ENCODE measurements around the gene CRX. TPM values are rescaled to one million over a fixed set of nuclear protein-coding genes. Genes with fewer than 3 reads are reported as not detected.

The CRX gene
- total and polyA plus RNA-seq, 2 donors (not counting 1 experiment from before 2014, with no cell fraction given), result not detected

GRCh38 chr19:47794526-47794925 lies 27.2 kb upstream of the CRX start:
- Histone ChIP-seq H3K9me3 (ENCODE audit: control extremely low read depth in 1 of 3, control insufficient read depth in 2 of 3, insufficient read depth in 1 of 3, low read length in 2 of 3) (peaks cover 1 to 7% (median 4%) of the 10 kb centered on the region in 3 donors), H3K27ac (ENCODE audit: low read length in 2 of 2) (no peak overlapping the region), H3K4me1 (ENCODE audit: control insufficient read depth in 2 of 2, insufficient read depth in 2 of 2, low read length in 2 of 2) (peaks cover 0 to 4% of the 10 kb centered on the region in 2 donors), H3K79me2 (ENCODE audit: control insufficient read depth, insufficient read depth, low read length) (no peaks in the 10 kb centered on the region), H4K20me1 (ENCODE audit: control insufficient read depth, insufficient read depth, low read length, poor library complexity, severe bottlenecking) (no peaks in the 10 kb centered on the region), H3K4me2 (replicated peaks; ENCODE audit: low read depth, low read length, poor library complexity, severe bottlenecking) (no peak overlapping the region), H3K27me3 (replicated peaks in 1 of 4; ENCODE audit: control extremely low read depth in 1 of 4, control insufficient read depth in 3 of 4, insufficient read depth in 4 of 4, low read length in 3 of 4) (peaks cover 0 to 5% (median 0%) of the 10 kb centered on the region in 4 experiments), H2AFZ (ENCODE audit: insufficient read depth, low read depth, low read length, poor library complexity, severe bottlenecking) (no peak overlapping the region), H3K9ac (ENCODE audit: low read length) (no peak overlapping the region), H3K36me3 (replicated peaks in 1 of 2; ENCODE audit: control extremely low read depth in 1 of 2, control insufficient read depth in 1 of 2, extremely low read depth in 1 of 2, insufficient read depth in 2 of 2, low read length in 1 of 2) (no peaks in the 10 kb centered on the region), H3K4me3 (ENCODE audit: control extremely low read depth in 1 of 5, extremely low read depth in 1 of 5, insufficient read depth in 1 of 5, low read depth in 2 of 5, low read length in 4 of 5) (no peak overlapping the region)
- WGBS (ENCODE audit: insufficient coverage), result 82% methylated on average over 15 of the region's 18 CpGs
- DNase-seq, result no peak
- Mint-ChIP-seq H3K9me3 (ENCODE audit: insufficient read depth) (no peaks in the 10 kb centered on the region), H3K4me1 (peaks cover 2% of the 10 kb centered on the region), H3K4me3 (no peak overlapping the region), H3K27ac (no peak overlapping the region), H3K27me3 (peaks cover 12% of the 10 kb centered on the region)
- POLR2A ChIA-PET, result interaction anchor here (0.6 kb wide), 1 partner anchor 477 kb away, joined by 4 read pairs; no protein-coding TSS in a partner anchor
- no peak for ATAC-seq (ENCODE audit: low read depth)
- CTCF ChIA-PET, result interaction anchor here (0.9 kb wide), 1 partner anchor 161 kb away, joined by 5 read pairs; no protein-coding TSS in a partner anchor
- intact Hi-C loops (cut with micrococcal nuclease), result no loop called here
- TF ChIP-seq, protein P1, sequence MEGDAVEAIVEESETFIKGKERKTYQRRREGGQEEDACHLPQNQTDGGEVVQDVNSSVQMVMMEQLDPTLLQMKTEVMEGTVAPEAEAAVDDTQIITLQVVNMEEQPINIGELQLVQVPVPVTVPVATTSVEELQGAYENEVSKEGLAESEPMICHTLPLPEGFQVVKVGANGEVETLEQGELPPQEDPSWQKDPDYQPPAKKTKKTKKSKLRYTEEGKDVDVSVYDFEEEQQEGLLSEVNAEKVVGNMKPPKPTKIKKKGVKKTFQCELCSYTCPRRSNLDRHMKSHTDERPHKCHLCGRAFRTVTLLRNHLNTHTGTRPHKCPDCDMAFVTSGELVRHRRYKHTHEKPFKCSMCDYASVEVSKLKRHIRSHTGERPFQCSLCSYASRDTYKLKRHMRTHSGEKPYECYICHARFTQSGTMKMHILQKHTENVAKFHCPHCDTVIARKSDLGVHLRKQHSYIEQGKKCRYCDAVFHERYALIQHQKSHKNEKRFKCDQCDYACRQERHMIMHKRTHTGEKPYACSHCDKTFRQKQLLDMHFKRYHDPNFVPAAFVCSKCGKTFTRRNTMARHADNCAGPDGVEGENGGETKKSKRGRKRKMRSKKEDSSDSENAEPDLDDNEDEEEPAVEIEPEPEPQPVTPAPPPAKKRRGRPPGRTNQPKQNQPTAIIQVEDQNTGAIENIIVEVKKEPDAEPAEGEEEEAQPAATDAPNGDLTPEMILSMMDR (IDR thresholded peaks at IDR 0.05), result no peak

- Mint-ChIP-seq H3K27me3 (peaks cover 12% of the 10 kb centered on the region), H3K27ac (no peak overlapping the region), H3K4me1 (no peaks in the 10 kb centered on the region), H3K4me3 (no peak overlapping the region), H3K9me3 (ENCODE audit: insufficient read depth) (peaks cover 3% of the 10 kb centered on the region)
- Histone ChIP-seq H3K4me3 (ENCODE audit: control extremely low read depth in 1 of 5, extremely low read depth in 1 of 5, insufficient read depth in 1 of 5, low read depth in 2 of 5, low read length in 4 of 5) (no peak overlapping the region), H3K27ac (ENCODE audit: low read length in 2 of 2) (no peak overlapping the region), H3K4me1 (ENCODE audit: control insufficient read depth in 2 of 2, insufficient read depth in 2 of 2, low read length in 2 of 2) (no peaks in the 10 kb centered on the region), H3K36me3 (replicated peaks in 1 of 2; ENCODE audit: control extremely low read depth in 1 of 2, control insufficient read depth in 1 of 2, extremely low read depth in 1 of 2, insufficient read depth in 2 of 2, low read length in 1 of 2) (no peaks in the 10 kb centered on the region), H4K20me1 (ENCODE audit: control insufficient read depth, insufficient read depth, low read length, poor library complexity, severe bottlenecking) (no peaks in the 10 kb centered on the region), H3K27me3 (replicated peaks in 1 of 4; ENCODE audit: control extremely low read depth in 1 of 4, control insufficient read depth in 3 of 4, insufficient read depth in 4 of 4, low read length in 3 of 4) (peaks cover 0 to 5% (median 0%) of the 10 kb centered on the region in 4 experiments), H3K9ac (ENCODE audit: low read length) (no peak overlapping the region), H3K79me2 (ENCODE audit: control insufficient read depth, insufficient read depth, low read length) (no peaks in the 10 kb centered on the region), H2AFZ (ENCODE audit: insufficient read depth, low read depth, low read length, poor library complexity, severe bottlenecking) (no peak overlapping the region), H3K4me2 (replicated peaks; ENCODE audit: low read depth, low read length, poor library complexity, severe bottlenecking) (no peak overlapping the region), H3K9me3 (ENCODE audit: control extremely low read depth in 1 of 3, control insufficient read depth in 2 of 3, insufficient read depth in 1 of 3, low read length in 2 of 3) (peaks cover 1 to 12% (median 4%) of the 10 kb centered on the region in 3 donors)
- CTCF ChIA-PET, result interaction anchor here (2.4 kb wide), 1 partner anchor 9 kb away, joined by 7 read pairs; no protein-coding TSS in a partner anchor
- no peak for ATAC-seq (ENCODE audit: low read depth)
- intact Hi-C loops (cut with micrococcal nuclease), result no loop called here
- POLR2A ChIA-PET, result no interaction called here
- WGBS (ENCODE audit: insufficient coverage), result no CpG with 5 or more reads among the region's 2 CpGs
- TF ChIP-seq EZH2 (IDR thresholded peaks at IDR 0.05; ENCODE audit: borderline replicate concordance, insufficient read depth, low read depth, low read length, poor library complexity, severe bottlenecking), result no peak
- TF ChIP-seq, protein P1 (IDR thresholded peaks at IDR 0.05), result no peak
- no peak for DNase-seq
Observed at GRCh38 chr19:47796785-47797184, 25.0 kb upstream of the CRX start.

Measured in B cell (primary cell).